K562 treated with DMSO at 1 percent for 24 hours (cell line): ENCODE data around the gene DNM1. TPM values are rescaled to one million over a fixed set of nuclear protein-coding genes. Genes with fewer than 3 reads are reported as not detected.

Experiments
- total RNA-seq: library from RNA; unstranded; fragments of 300-600 nt; gene quantifications from 2 replicates; pipeline ENCODE4 v1.2.3, GENCODE V29; 2022; ENCODE audit warnings: low read depth; ENCODE audit not compliant: insufficient read depth

DNM1 gene
- total RNA-seq = 54.4 and 58.5 TPM in 2 replicates

GRCh38 chr9:128203024-128203706 is at the start of gene DNM1:
DNM1 (plus strand) TSS chr9:128203379; CDS start chr9:128203471, 92 bp downstream.

DNA sequence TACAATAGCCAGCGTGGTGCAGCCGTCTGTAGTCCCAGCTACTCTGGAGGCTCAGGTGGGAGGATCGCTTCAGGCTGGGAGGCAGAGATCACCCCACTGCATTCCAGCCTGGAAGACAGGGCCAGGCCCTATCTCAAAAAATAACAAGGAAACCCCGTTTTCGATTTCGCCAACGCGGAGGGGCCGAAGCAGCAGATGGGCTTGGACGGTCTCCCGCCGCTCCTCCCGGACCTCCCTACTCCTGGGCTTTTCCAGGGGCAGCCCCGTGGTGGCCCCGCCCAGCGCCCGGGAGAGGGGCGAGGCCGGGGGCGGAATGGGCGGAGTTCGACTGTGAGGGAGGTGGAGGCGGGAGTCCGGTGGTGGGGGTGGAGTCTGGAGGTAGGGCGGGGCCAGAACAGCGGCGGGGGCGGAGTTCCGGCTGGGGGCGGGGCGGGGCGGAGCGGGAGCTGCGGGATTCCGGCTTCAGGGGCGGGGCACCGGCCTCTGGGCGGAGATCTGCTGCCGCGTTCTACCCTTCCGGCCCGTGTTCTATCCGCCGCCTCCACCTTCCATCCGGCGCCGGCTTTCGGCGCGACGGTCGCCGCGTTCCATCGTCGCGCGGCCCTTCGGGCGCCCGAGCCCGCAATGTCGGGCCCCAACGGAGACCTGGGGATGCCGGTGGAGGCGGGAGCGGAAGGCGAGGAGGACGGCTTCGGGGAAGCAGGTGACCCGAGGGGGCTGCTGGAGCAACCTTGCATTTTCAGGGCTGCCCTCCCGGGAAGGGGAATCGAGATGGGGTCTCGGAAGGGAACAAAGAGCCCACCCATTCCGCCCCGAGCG is 43.2 kb upstream of the DNM1 start, which contains the start of gene BBLN:
Gene BBLN (plus strand): TSS at position 482 of the 819 bp plus-strand sequence. CDS start 143 bp downstream, at position 625.

DNA sequence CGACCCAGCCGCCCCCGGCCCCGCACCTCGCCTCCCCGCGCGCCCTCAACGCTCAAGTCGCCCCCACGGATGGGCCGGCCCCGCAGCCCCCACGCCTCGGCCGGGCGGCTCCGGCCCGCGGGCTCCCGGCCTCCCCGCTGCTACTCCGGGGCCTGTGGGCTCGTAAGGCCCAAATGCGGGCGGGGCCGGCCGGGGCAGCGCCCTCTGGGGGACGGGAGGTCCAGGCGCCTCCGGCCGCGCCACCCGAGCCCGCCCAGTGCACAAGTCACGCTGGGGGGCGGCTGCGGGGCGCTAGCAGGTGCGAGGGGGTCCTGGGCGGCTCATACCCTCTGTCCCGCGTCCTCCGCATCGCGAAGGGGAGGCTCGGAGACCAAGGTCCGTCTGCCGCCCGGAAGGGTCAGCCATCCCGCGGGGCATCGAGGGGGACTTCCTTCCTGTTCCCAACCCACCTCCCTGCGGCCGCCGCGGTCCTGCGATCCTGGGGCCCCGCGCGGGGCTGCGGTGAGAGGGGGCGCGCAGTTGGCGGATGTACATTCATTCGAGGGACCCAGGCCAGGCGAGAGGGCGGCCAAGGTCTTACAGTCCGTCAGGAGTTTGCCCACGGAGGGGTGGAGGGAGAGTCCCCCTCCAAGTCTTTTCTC is 11.7 kb upstream of the DNM1 start, which contains the start of gene CIZ1:
Gene CIZ1 (minus strand): TSS at position 167 of the 641 bp plus-strand sequence. CDS start 715 bp downstream, outside the sequence.

DNA sequence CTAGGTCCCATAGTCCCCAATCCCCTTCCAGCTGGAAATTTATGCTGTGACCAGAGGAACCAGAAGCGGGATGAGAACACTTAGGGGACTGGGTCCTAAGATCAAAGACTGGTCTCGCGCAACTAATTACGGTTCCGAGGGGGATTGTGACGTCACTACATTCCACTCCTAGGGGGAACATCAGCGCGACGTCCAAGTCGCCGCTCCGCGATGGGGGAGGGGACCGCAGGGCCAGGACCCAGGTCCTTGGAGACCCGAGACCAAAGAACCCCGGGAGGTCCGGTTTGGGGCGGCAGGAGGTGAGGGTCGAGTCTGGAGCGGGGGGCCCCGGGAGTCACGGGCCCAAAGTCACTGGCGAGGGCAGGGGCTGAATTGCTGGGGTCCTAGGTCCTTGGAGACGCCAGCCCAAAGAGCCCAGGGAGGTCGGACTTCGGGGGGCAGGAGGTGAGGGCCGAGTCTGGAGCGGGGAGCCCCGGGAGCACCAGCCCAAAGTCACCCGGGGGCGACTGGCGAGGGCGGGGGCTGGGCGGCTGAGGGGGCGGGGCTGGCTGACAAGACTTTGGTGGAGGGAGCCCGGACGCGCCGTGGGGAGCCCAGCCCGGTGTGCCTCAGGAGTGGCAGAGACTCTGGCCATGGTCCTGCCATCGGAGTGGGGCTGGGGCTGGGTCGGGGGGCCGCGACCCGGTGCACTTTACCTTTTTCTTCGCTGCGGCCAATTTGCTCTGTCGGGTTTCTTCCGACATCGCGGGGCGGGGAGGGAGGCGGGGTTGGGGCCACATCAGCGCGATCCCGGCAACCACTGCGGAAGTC is 72.2 kb downstream of the DNM1 start, which contains the start of gene GOLGA2:
Gene GOLGA2 (minus strand): TSS at position 810 of the 810 bp plus-strand sequence. CDS start 31 bp downstream, at position 779.

DNA sequence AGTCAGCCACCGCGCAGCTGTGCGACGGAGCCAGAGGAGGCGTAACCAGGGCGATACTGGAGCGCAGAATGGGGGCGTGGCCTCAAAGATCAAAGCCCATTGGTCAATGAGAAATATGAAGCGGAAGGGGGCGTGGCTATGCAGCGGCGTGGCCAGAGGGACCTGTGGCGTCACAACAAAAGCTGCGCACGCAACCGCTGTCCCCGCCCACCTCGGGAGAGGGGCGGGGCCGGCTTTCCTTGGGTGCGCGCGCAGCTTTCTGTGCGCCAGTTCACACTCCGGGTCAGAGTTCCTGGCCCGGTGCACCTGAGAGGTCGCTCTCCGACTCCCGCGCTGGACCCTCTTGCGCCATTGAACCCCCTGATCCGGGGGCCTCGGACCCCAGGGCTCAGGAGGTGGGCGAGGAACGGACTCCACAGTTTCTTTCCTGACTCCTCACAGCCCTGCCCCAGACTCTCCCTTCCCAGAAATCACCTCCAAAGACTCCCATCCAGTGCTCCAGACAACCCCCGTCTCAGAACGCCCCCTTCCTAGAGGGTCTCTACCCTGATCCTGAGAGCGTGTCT is 72.9 kb downstream of the DNM1 start, which contains the start of gene SWI5:
Gene SWI5 (plus strand): TSS at position 269 of the 566 bp plus-strand sequence.

Other genes with a start within 250 kb of the DNM1 start
- gene EEIG1, start 222.4 kb upstream of the DNM1 start, total RNA-seq = 48.1 and 48.9 TPM in 2 replicates
- 20.5 and 24.2 TPM in 2 replicates for gene NAIF1, start 136.1 kb upstream of the DNM1 start, total RNA-seq
- 40.3 and 40.4 TPM in 2 replicates for gene SLC25A25, start 135.1 kb upstream of the DNM1 start, total RNA-seq
- gene PTGES2, start 75.7 kb upstream of the DNM1 start, total RNA-seq = 66.6 and 70.1 TPM in 2 replicates
- not detected in 2 replicates for gene LCN2, start 53.9 kb upstream of the DNM1 start, total RNA-seq
- gene BBLN, start 43.1 kb upstream of the DNM1 start, total RNA-seq = 532 and 580 TPM in 2 replicates
- gene CIZ1, start 11.8 kb upstream of the DNM1 start, total RNA-seq = 438 and 464 TPM in 2 replicates
- 115 and 119 TPM in 2 replicates for gene GOLGA2, start 72.6 kb downstream of the DNM1 start, total RNA-seq
- 193 and 194 TPM in 2 replicates for gene SWI5, start 72.9 kb downstream of the DNM1 start, total RNA-seq
- 43.8 and 46.6 TPM in 2 replicates for gene TRUB2, start 119.1 kb downstream of the DNM1 start, total RNA-seq
- 146 and 156 TPM in 2 replicates for gene COQ4, start 119.5 kb downstream of the DNM1 start, total RNA-seq
- 28.7 and 30.2 TPM in 2 replicates for gene SLC27A4, start 137.1 kb downstream of the DNM1 start, total RNA-seq
- 47.0 and 47.9 TPM in 2 replicates for gene URM1, start 168.0 kb downstream of the DNM1 start, total RNA-seq
- 40.1 and 41.8 TPM in 2 replicates for gene CERCAM, start 217.5 kb downstream of the DNM1 start, total RNA-seq